GM12874 (cell line): ENCODE measurements around the gene ST6GALNAC1.

Experiments
- CTCF ChIP-seq: IDR thresholded peaks from 2 replicates; pipeline ENCODE4 v1.5.1; 2011; ENCODE audit warnings: low read depth, mild to moderate bottlenecking, control low read depth, low read length, moderate library complexity; ENCODE audit not compliant: insufficient read depth

The ST6GALNAC1 gene

DNA sequence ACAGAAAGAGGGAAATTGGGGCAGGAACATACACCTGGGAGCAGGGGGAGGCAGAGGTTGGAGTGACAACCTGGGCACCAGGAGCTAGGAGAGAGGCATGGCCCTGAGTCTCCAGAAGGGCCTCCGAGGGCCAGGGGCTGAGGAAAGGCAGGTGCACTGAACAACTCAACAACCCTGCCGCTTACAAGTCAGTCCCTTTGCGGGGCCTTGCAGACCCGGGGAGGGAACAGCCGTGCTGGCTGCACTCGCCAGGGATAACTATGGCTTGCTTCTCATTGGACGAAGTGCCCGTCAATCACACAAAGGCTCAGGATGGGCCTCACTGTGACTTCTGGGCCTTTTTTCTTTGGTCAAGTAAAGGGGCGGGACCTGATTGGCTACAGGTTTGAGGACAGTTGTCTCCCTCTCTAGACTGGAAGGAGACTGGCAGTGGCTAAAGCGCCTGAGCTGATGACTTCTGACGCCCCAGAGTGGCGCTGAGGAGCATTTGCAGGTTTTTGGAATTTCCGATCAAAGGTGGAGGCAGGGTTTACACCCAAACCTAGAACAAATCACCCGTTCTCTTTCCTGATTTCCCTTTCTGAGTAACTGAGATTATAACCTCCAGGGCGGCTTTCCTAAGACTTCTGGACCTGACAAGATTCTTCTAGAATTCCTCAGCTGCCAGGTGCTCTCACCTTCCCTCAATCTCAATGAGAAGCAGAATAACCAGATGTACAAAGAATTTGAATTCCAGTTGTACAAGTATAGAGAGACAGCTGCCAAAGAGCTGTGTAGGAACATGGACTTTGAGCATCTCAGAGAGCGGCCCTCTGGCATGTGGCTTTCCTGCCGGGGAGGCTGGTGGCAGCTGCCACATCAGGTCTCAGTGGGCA is 30.3 kb downstream of the ST6GALNAC1 start:
- no peak for TF ChIP-seq CTCF

GRCh38 chr17:76612465-76612864 is 31.1 kb downstream of the ST6GALNAC1 start:
- no peak for TF ChIP-seq CTCF

GRCh38 chr17:76611758-76612157 is 31.8 kb downstream of the ST6GALNAC1 start:
- TF ChIP-seq CTCF = no peak

- no peak for TF ChIP-seq CTCF
Measured at GRCh38 chr17:76601065-76601464, 42.5 kb downstream of the ST6GALNAC1 start.

DNA sequence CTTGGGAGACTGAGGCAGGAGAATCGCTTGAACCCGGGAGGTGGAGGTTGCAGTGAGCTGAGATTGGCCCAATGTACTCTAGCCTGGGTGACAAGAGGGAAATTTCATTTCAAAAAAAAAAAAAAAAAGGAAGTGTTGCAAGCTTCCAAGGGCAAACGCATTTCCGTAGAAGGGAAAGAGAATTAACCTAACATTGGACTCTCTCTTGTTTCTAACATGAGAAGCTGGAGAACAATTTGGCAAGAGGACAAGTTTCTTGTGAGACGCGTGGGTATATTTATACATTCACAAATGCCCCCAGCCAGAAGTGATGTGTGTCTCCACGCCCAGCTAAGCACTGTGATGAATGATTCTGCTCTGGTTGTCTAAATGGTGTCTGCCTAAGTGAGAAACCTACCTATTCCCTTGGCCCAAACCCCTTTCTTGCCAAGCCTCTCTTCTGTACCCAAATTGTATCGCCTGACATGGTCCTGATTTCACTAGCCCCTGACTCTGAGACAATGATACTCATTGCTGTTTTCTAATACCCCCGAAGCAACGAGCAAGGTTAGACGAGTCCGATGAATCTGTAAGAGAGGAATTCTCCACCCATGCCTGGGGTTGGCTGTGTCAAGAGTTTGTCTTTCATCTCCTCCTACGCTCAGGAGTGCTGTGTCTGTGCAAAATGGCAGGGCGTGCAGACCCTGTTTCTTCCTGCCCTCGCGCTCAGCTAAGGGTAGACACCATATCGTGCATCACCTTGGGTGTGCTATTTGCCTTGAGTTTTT is 43.7 kb downstream of the ST6GALNAC1 start:
- TF ChIP-seq CTCF = no peak

- TF ChIP-seq CTCF = no peak
Measured at GRCh38 chr17:76598004-76598439, 45.5 kb downstream of the ST6GALNAC1 start.

- no peak for TF ChIP-seq CTCF
Measured at GRCh38 chr17:76597156-76598003, 46.2 kb downstream of the ST6GALNAC1 start.
